CD1c-positive myeloid dendritic cell (primary cell): ENCODE results near the gene ITGA3.

Experiments used
- DNase-seq: peaks from one replicate; pipeline ENCODE4 v3.0.0-alpha.2; 2016; ENCODE audit errors: extremely low spot score

Gene ITGA3

DNA sequence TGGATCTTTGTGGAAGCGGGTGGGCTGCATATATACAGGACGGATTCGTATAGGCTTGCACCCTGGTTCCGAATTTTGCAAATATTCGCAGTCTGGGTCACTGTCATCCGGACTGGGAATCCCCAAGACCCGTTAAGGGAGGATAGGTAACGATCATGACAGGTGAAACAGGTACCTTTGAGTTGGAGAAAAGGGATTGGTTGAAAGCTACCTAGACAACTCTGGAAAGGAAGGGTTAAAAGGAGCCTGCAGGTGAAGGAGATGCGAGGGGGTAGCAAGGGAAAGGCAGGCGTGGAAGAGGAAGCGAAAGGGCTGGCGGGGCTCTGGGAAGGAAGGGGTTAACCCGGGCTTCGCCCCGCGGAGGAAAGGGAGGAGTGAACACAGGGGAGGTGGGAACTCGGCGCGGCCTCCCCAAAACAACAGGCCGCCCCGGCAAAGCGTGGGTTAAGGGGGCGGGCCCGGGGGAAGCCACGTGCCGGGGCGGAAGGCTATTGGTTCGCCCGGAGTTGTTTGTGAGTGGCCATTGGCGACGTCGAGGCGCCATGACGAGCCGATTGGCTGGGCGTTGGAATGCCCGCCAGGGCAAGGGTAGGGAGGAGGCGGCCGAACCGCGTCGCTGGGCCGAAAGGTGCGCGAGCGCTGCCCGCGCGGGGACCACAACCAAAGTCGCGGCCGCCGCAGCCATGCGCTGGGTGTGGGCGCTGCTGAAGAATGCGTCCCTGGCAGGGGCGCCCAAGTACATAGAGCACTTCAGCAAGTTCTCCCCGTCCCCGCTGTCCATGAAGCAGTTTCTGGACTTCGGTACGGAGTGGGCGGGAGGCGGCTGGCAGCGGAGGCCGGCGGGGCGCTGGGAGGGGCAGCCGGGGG is 39.1 kb downstream of the ITGA3 start, which contains the start of gene PDK2:
TSS of gene PDK2 (plus strand) at position 599 of the 867 bp plus-strand sequence. CDS start at position 684, 85 bp downstream.
- peak; percentile 97 for DNase-seq

DNA sequence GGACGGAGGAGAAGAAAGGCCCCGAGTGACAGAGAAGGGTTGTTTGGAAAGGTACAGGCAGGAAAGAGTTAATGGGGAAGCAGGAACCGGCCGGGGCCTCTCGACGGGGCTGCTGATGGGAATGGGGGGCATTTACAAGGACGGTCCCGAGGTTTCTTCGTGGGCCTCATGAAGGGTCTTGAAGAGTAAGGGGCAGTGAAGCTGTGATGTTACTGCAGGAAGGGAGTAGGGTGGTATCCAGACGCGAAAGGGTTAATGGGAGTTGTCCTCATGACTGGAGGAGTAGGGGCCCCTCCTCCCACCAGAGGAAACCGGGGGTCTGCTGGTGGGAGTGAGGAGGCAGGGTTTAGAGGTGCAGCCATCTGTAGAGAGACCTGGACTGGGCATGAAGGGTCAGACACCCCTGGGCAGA is 39.7 kb downstream of the ITGA3 start:
- DNase-seq: no peak

DNA sequence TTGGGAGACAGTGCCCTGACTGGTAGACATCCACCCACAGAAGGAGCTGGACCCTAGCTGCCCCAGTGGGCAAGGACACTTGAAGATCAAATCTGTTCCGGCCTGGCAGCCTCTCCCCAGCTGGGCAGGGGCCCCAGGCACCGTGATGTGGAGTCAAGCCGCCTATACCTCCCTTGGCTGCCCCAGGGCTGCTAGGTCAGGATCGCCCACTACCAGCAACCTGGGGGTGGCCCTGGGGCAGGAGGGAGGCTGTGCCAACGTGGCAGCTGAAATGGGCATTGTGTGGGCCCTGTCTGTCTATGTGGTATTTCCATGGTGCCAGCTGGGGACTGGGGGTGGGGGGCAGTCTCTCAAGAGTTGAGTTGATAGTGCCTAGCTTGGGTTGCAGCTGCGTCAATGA is 40.2 kb downstream of the ITGA3 start:
- no peak for DNase-seq

DNA sequence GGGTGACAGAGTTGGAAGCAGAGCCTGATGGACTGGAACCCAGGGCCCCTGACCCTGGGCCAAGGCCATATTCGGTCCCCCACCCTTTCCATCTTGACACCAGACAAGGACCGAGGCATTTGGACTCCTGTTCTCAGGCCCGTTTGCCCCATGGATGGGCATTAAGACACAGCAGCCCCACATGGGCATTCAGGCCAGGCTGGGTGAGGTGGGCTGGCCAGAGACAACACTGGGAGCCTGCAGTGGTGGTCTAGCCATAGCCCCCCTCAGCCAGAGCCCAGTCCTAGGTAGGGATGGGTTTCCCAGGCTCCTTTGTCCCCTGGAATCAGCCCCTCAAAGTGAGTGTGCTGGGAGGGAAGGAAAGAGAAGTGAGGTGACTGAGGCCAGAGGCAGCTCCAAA is 40.8 kb downstream of the ITGA3 start:
- no peak for DNase-seq

DNA sequence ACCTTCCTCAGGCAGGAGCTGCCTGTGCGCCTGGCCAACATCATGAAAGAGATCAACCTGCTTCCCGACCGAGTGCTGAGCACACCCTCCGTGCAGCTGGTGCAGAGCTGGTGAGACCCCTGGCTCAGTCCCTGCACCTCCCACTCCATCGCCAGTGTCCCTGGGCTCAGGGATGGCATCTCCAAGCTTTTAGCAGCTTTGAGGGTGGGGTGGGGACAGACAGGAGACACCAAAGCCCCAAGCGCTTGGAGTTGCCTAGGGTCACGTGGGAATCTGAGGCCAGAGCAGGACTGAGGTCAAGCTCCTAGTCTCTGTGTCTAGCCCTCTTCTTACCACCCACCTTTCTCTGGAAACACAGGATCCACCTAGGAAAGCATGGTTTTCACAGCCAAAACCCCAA is 41.5 kb downstream of the ITGA3 start:
- DNase-seq: no peak

DNA sequence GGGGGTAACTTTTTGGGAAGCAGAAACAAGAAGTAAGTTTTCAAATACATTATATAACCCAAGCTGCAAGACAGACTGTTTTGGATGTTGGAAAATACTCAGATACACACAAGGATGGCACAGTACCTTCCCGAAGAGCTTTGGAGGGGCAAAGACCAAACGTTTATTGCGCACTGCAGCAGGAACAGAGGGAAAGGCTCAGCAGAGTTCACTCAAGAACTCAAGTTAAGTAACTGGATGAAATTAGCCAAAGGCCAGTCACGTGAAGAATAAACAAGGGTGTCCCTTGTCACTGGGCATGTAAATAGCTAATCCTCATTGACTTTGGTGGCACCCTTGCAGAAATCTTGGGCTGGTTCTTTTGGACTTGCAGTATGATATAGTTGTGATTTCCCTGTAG is 42.0 kb downstream of the ITGA3 start:
- DNase-seq: no peak

DNA sequence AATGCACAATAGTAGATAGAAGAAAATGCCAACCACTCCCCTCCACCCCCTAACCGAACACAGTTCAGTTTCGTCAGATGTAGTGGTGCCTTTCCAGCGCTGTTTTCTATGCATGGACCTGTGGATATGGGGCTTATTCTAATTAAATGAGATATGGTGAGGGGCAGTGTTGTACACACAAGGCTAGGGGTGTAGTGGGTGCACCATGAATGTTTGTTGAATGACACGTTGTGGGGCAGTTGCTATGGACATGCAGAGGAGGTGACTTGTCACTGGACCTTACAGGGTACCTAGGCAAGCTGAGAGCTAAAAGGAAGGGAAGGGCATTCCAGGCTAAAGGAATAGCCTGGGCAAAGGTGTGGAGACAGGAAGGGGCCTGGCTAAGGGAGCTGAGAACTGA is 42.7 kb downstream of the ITGA3 start:
- DNase-seq: no peak

DNA sequence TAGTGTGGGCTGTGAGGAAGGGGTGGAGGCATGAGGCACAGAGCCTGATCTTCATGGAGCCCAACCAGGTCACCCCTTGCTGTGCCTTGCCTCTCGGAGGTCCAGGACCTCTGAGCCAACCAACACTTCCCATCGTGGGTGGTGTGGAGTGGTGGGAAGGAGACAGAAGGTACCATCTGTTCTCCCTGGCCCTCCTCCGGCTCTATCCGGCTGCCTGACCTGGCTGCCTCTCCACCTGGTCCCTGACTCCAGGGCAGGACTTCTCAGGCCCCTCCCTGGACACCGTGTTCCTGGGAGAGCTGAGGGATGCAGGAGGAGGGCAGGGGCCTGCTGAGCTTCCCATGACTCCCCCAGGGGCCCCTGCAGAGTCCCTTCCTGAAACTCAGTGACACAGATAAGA is 43.1 kb downstream of the ITGA3 start:
- no peak for DNase-seq

DNA sequence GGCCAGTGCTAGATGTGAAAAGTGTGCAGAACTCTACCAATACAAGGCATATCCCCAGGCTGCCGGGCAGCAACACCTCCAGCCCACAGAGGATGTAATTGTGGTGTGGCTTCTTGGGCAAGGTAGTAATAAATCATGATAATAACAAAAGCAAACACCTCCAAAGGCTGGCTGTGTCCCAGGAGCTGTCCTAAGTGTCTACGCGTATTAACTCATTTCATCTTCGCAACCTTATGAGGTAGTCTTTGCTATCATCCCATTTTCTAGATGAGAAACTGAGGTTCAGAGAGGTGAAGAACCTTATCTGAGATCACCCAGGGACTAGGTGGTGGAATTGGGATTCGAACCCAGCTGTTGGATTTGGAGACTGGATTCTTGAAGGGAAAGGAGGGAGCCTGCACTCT is 44.6 kb downstream of the ITGA3 start:
- DNase-seq: no peak

DNA sequence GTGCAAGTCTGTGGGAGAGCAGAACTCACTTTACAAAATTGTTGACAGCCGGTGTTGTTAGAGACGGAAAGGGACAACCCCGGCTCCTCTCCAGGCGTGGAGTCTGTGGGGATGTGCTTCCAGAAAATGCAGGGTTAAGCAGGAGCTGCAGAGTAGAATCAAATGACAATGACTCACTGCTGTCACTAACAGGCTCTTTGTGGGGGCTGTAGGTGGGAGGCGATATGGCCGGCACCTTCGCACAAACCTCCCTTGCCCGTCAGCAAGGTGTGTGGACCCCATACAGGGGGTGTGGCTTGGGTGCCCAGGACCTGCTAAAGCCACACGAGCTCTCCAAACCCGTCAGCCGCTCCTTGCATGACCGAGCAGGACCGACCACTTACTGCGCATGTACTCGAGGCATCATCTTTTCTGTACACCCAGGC is 45.0 kb downstream of the ITGA3 start:
- DNase-seq: no peak

DNA sequence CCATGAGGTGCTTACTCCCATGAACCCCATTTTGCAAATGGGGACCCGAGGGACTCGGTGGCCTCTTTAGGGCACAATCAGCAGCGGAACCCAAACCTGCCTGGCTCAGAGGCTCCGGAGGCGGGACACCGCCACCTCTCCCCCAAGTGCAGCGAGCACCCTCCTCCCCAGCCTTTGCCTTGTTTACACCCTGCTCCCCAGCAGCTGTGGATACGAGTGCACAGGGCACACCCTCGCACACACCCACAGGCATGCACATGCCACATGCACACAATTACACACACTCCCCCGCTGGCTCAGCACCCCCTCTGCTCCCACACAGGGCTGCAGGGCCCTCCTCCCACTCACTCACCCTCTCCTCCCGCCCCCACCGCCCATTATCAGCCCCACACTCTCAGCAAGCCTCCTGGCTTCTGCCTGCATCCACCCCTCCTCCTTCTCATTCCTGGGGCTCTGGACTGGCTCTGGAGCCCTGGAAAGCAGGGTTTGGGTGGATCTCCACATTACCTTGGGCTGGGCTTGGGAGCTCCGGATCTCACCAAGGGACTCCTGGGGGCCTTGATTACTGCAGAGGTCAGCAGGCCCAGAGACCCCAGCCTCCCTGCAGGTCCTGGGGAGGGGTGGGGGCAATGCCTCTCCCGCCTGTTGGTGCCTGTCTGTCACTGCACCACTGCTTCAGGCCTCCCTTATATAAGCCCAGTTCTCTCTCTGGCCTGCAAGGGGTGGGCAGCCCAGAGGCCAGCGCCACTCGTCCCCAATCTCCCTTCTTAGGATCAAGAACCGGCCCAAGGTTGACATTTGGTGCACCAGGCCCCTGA is 45.6 kb downstream of the ITGA3 start:
- no peak for DNase-seq

DNA sequence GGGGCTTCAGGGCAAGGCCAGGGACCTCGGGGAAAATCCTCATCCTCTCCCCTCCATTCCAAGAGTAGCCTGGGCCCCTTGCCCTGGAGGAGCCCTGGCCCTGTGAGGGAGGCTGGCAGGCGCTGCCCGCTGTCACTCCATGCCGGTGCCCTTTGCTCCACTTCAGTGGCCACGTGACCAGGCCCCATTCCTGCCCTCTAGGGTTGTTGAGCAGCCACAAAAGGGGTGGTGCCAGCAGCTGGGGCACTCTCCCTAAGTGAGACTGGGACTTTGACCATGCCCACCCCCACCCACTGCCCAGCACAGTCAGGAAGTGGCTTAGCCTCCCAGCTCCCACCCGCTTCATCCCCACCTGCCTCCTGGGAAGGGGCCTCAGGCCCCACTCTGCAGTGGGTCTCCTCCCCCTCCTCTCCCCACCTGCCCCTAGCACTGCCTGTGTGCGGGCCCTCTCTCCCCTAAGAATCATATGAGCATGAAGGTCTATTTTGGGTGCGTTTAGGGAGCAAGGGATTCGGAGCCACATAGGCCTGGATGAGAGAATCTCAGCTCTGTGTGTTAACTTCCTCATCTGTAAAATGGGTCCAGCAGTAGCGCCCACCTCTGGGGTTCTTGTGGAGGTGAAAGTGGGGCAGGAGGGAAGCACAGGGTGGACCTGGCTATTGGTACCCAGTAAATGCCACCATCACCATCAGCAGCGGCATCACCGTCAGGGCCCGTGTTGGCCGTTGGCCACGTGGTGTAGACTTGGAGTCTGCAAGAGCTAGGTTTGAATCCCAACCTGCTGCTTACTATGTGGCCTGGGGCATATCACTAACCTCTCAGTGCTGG is 46.5 kb downstream of the ITGA3 start:
- DNase-seq: no peak

DNA sequence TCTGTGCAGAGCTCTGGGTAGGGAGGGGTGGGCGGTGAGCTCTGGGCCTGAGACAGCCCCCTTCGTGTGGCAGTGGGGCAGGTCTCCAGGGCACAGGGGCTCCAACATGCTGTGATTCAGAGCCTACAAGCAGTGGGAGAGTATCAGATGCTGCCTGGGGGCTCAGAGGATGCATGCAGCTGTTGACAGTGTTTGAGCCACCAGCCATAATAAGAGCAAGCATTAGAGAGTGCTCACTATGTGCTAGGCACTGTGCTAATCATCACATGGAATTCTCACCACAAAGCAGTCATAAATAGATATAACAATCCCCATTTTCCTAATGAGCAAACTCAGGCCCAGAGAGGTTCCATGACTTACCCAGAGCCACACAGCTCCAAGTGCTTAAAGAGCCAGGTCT is 47.3 kb downstream of the ITGA3 start:
- no peak for DNase-seq

DNA sequence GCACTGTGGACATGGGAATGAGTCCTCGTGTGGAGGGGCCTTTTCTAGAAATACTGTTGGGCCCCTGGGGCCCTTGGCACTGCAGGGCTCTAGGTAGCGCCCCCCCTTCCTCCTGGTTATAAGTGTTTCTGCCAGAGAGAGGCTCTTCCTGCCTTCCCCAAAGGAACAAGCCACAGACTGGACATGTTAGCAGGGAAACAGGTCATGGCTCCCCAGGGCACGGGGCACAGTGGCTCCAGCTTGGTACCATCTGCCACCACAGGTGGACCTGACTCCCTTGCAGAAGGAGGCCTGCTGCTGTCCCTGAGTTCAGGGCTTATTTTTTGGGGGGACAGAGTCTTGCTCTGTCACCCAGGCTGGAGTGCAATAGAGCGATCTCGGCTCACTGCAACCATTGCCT is 48.0 kb downstream of the ITGA3 start:
- DNase-seq: no peak

DNA sequence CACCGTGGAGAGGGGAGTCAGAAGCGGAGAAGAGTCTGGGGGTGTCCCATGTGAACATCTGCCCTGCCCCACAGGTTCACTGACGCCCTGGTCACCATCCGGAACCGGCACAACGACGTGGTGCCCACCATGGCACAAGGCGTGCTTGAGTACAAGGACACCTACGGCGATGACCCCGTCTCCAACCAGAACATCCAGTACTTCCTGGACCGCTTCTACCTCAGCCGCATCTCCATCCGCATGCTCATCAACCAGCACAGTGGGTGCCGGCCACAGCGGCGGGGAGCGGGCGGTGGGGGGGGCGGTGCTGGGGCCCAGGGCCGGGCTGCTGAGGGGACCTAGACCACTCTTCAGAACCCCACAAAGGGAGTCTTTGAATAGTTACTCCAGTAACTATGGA is 49.9 kb downstream of the ITGA3 start:
- no peak for DNase-seq

DNA sequence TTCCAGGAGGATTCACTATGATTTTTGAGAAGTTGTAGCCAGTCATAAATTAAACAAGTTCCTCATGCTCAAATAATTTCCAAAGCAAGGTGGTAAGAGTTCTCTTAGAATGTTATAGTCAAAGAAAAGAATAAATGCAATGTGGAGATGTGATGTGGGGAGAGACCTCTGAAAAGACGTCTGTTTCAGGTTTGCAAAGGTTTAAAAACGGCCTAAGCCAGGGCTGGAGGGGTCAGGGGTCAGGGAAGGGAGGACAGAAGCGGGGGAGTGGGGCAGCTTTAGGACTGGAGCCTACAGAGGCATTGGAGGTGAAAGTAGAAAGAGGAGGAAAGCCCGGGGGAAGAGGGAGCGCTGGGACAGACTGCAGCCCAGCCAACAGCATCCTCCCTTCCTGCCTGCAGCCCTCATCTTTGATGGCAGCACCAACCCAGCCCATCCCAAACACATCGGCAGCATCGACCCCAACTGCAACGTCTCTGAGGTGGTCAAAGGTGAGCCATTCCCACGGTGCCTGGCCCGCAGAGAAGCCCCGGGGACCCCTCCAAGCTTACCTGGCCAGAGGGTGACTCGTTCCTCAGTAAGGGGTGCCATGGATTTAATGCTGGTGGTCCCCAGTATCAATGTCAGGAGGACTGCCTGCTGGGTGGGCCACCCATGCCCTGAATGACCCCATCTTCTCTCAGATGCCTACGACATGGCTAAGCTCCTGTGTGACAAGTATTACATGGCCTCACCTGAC is 50.7 kb downstream of the ITGA3 start:
- no peak for DNase-seq

DNA sequence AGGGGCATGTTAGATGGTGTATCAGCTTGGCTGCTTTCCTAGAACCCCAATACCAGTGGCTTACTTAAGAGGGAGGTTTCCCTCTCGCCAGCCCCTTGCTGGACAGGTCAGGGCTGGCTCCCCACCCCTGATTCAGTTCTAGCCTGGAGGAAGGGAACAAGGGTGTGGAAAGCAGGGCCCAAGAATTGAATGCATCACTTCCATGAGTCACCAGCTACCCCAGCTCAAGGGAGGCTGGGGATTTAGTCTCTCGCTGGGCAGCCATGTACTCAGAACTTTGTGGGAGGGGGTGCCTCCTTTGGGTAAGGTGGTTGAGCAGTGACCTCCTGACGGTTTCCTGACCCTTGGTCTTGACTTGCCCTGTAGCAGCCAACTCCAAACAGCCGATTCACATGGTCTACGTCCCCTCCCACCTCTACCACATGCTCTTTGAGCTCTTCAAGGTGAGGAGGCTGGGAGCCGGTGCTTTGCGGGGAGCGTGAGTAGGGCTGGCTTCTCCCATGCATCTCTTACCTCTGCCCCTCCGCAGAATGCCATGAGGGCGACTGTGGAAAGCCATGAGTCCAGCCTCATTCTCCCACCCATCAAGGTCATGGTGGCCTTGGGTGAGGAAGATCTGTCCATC is 52.0 kb downstream of the ITGA3 start:
- DNase-seq: no peak

DNA sequence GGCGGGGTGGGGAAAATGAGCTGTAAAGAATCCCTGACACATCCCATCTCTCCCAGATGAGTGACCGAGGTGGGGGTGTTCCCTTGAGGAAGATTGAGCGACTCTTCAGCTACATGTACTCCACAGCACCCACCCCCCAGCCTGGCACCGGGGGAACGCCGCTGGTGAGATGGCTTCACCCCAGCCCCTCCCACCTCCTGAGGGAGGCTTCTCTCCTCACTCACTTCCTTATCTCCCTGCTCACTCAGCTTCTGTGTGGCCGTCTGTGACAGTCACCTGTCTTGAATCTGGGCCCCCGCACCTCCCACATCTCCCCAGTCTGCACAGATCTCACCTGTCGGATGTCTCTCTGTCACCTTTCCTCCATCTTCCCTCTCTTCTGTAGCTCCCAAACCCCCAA is 52.6 kb downstream of the ITGA3 start:
- DNase-seq: no peak

DNA sequence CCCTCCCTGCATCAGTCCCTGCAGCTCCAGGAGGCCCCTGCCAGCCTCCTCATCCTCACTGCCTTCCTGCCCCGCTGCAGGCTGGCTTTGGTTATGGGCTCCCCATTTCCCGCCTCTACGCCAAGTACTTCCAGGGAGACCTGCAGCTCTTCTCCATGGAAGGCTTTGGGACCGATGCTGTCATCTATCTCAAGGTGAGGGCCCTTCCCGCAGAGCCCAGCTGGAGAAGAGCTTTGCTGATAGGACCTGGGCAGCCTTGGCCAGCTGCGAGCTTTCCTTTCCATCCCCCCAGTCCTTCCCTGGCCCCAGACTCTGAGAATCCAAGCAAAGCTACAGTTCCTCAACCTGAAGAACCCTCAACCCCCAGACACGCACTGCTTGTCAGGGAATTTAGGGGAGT is 53.3 kb downstream of the ITGA3 start:
- no peak for DNase-seq

DNA sequence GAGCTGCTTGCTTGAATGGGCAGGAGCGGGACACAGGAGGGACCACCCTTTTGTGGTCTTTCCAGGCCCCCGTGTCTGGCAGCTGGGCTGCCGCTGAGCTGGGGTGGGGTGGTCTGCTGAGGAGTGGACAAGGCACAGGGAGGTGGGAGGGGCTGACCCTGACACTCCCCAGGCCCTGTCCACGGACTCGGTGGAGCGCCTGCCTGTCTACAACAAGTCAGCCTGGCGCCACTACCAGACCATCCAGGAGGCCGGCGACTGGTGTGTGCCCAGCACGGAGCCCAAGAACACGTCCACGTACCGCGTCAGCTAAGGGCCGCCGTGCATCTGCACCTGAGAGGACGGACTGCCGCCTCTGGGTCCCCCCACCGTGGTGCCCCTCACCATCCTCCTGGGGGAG is 53.9 kb downstream of the ITGA3 start:
- no peak for DNase-seq
